ENCODE measurements around the gene ADAMTS16.

The ADAMTS16 gene

GRCh38 chr5:5218396-5218795 lies 78.3 kb downstream of the ADAMTS16 start:
- in situ Hi-C loops (cut with HindIII; ENCODE audit: low sequenced_read_pairs) = no loop called here

- in situ Hi-C loops (cut with HindIII; ENCODE audit: low sequenced_read_pairs) = no loop called here
Measured at GRCh38 chr5:5219541-5219940, 79.4 kb downstream of the ADAMTS16 start.

GRCh38 chr5:5220901-5221631 lies 80.9 kb downstream of the ADAMTS16 start:
- in situ Hi-C loops (cut with HindIII; ENCODE audit: low sequenced_read_pairs) = no loop called here

GRCh38 chr5:5221724-5222123 lies 81.6 kb downstream of the ADAMTS16 start:
- in situ Hi-C loops (cut with HindIII; ENCODE audit: low sequenced_read_pairs) = no loop called here

GRCh38 chr5:5231576-5231975 lies 91.4 kb downstream of the ADAMTS16 start:
- in situ Hi-C loops (cut with HindIII; ENCODE audit: low sequenced_read_pairs) = no loop called here

- in situ Hi-C loops (cut with HindIII; ENCODE audit: low sequenced_read_pairs) = no loop called here
Measured at GRCh38 chr5:5234912-5235311, 94.8 kb downstream of the ADAMTS16 start.

- in situ Hi-C loops (cut with HindIII; ENCODE audit: low sequenced_read_pairs) = no loop called here
Measured at GRCh38 chr5:5235685-5236084, 95.6 kb downstream of the ADAMTS16 start.

- in situ Hi-C loops (cut with HindIII; ENCODE audit: low sequenced_read_pairs) = no loop called here
Measured at GRCh38 chr5:5239191-5239590, 99.1 kb downstream of the ADAMTS16 start.

GRCh38 chr5:5240234-5240633 lies 100.1 kb downstream of the ADAMTS16 start:
- in situ Hi-C loops (cut with HindIII; ENCODE audit: low sequenced_read_pairs) = no loop called here

GRCh38 chr5:5242056-5242455 lies 101.9 kb downstream of the ADAMTS16 start:
- in situ Hi-C loops (cut with HindIII; ENCODE audit: low sequenced_read_pairs) = no loop called here

- in situ Hi-C loops (cut with HindIII; ENCODE audit: low sequenced_read_pairs) = no loop called here
Measured at GRCh38 chr5:5246736-5247135, 106.6 kb downstream of the ADAMTS16 start.

- in situ Hi-C loops (cut with HindIII; ENCODE audit: low sequenced_read_pairs) = no loop called here
Measured at GRCh38 chr5:5250758-5251157, 110.6 kb downstream of the ADAMTS16 start.

GRCh38 chr5:5252106-5252505 lies 112.0 kb downstream of the ADAMTS16 start:
- in situ Hi-C loops (cut with HindIII; ENCODE audit: low sequenced_read_pairs) = no loop called here

- in situ Hi-C loops (cut with HindIII; ENCODE audit: low sequenced_read_pairs) = no loop called here
Measured at GRCh38 chr5:5257353-5257752, 117.2 kb downstream of the ADAMTS16 start.

GRCh38 chr5:5258564-5258963 lies 118.4 kb downstream of the ADAMTS16 start:
- in situ Hi-C loops (cut with HindIII; ENCODE audit: low sequenced_read_pairs) = no loop called here

GRCh38 chr5:5264727-5265126 lies 124.6 kb downstream of the ADAMTS16 start:
- in situ Hi-C loops (cut with HindIII; ENCODE audit: low sequenced_read_pairs) = no loop called here

- in situ Hi-C loops (cut with HindIII; ENCODE audit: low sequenced_read_pairs) = no loop called here
Measured at GRCh38 chr5:5266297-5266696, 126.2 kb downstream of the ADAMTS16 start.

- in situ Hi-C loops (cut with HindIII; ENCODE audit: low sequenced_read_pairs) = no loop called here
Measured at GRCh38 chr5:5270161-5270560, 130.0 kb downstream of the ADAMTS16 start.

GRCh38 chr5:5270958-5271785 lies 131.0 kb downstream of the ADAMTS16 start:
- in situ Hi-C loops (cut with HindIII; ENCODE audit: low sequenced_read_pairs) = no loop called here

GRCh38 chr5:5271786-5272321 lies 131.7 kb downstream of the ADAMTS16 start:
- in situ Hi-C loops (cut with HindIII; ENCODE audit: low sequenced_read_pairs) = no loop called here

- in situ Hi-C loops (cut with HindIII; ENCODE audit: low sequenced_read_pairs) = no loop called here
Measured at GRCh38 chr5:5273398-5273797, 133.3 kb downstream of the ADAMTS16 start.

GRCh38 chr5:5273976-5274375 lies 133.8 kb downstream of the ADAMTS16 start:
- in situ Hi-C loops (cut with HindIII; ENCODE audit: low sequenced_read_pairs) = no loop called here
